OCI-LY7 (cell line): Measurements from ENCODE around the gene RBMS2.

Experiments used
- CTCF ChIP-seq: fragments of 200-600 bp; sonication (generic); conservative IDR thresholded peaks from 2 replicates; pipeline ENCODE4 v1.5.1; 2014; ENCODE audit warnings: mild to moderate bottlenecking, antibody characterized with exemption, low read length, moderate library complexity, mixed read lengths
- EZH2phosphoT487 ChIP-seq: fragments of 200-600 bp; sonication (generic); IDR thresholded peaks from 2 replicates; pipeline ENCODE4 v1.6.1; 2018; ENCODE audit warnings: low read depth, borderline replicate concordance, mild to moderate bottlenecking, mixed run types, antibody characterized with exemption, low read length, moderate library complexity, mixed read lengths

- TF ChIP-seq EZH2phosphoT487: no peak; the same call in 1 of the 2 replicates
- no peak for TF ChIP-seq CTCF
These were observed 34.1 kb upstream of the RBMS2 start for GRCh38 chr12:56487448-56488040.
